Limb (tissue), 2 donors: ENCODE measurements around the gene WASF2.
A peak's percentile ranks its signal among the peaks of the same experiment; 100 is the strongest.

Experiments
- DNase-seq, 2 donors: peaks; one replicate each; pipeline ENCODE4 v3.0.0-alpha.2; 2016; ENCODE audit errors: extremely low spot score in 2 of 2

The WASF2 gene

DNA sequence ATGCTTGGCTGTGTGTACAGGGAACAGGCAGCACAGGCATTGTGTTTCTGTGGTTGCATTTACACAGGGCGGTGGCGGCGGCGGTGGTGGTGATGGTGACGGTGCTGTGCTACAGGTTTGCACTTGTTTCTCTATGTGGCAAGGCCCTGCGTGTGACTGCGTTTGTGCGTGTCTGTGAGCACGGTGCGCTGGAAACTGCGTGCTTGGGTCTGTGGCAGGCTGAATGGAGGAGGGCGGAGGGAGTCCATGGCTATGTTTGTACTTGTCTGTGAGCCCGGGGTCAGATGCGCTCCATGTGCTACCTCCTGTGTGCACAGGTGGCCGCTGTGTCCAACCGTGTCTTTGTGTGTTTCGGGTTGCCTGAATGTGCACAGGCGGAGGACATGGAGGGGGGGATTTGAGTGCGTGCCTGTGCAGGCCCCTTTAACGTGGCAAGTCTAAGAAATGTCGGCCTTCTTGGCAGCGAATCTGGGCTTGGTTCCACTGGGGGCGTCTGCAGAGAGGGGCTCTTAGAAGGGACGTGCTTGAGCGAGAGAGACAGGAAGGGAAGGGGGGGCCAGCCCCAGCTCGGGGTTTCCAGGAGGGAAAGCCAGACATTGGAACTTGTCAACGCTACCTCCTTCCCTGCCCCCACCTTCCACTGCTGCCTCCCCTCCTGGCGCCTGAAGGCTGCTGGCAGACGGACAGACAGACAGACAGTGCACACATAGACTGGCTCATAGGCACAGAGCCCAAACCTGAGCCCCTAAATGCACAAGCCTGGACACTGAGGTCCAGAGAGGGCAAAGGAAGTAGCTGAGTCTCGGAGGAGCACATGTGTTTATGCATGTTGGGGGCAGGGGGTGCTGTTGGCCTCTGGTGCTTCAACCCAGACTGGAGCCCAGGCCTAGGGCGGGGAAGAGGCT is 32.7 kb upstream of the WASF2 start:
- peak; percentile 88 to 91 for DNase-seq

DNA sequence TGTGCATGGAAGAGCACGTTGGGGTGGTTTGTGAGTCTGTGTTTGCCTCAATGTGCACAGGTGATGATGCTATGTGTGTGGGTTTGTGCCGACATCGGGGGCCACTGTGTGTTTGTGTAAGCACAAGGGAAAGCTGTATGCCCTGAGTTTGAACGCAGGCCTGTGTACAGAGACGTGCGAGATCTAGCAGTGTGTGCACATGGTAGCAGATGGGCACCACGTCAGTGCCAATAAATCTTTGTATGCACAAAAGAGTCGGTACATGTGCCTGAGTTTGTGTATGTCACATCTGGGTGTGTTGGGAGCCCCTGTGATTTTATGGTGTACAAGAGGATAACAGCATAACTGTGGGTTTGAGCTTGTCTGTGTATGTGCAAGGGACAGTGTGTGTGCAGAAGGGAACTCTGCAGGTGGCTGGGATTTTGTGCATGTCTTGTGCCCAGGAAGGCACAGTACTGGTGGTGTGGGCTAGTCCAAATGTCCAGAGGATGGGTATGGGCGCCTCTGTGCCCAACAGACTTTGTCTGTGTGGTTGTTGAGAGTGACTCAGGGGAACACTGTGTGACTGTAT is 32.0 kb upstream of the WASF2 start:
- no peak for DNase-seq

DNA sequence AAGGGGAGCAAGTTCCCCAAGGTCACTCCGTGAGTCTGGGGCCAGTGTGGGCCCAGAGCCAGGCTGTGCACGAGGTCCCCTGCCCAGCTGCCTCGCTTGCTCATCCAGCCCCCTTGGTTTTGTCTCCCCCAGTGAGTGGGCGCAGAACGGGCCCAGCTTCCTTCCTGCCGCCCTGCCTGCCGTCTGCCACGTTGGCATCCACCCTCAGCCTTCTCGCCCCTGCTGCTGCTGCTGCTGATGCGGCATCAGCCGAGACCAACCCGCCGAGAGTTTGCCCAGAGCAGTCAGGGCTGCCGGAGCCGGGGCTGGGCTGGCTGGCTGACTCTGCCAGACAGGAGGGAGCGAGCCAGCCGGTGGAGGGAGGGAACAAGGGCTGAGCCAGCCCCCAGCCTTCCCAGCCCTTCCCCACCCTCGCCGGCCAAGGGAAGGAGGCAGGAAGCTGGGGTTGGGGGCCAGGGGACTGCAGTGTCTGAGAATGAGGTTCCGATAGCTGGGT is 31.4 kb upstream of the WASF2 start:
- DNase-seq, result peak in 1 of 2 donors; percentile 20

DNA sequence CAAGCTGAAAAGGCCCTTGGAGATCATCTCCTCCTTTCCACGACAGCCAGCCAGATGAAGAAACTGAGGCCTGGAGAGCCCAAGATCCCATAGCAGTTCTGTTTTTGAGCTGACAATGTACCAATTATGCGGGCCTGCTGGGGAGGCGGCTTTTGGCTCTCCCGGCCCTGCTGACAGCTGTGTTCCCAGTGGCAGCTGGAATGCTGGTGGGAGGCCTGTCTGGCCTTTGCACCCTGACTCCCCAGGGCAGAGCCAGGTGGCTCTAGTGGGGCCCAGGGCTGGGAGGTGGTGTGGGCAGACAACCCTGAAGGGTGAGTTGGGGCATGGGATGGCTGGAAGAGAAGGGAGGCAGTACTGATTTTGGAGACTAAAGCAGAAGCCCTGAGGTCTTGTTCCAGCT is 30.7 kb upstream of the WASF2 start:
- DNase-seq, result no peak

DNA sequence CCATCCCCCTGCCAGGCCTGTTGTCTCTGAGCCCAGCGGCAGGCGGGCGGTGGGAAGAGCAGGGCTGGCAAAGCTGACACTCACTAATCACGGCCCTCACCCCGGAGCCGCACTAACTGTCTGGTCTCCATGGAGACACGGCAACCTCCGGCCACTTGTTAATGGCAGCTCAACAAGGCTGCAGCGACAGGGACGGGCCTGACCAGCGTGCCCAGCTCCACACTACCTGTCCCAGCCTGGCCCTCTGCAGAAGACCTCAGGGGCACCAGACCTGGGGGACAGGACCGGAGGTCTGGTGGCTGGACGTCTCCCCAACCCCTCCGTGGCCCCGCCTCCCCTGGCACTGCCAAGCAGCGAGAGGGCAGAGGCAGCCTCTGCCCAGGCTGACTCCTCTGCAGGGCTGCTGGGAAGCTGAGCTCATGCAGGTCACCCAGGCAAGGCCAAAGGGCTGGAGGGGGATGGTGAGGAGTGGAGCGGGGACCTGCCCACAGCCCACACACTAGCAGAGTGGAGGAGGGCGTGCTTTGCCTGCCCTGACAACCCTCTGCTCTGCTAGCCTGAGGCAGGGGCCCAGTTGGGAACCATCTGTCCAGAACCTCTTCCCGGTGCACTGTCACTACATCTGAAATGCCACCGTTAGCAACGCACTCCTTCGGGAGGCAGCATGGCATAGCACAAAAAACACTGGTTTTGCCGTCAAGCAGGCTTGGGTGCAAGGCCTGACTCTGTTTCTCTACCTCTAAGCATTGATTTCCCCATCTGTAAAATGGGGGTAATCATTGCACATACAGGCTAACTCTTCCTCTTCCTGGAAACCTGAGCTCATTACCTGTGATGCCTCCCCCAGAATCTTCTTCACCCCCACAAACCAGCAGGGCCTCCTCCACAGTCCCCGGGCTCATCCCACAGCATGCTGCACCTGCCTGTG is 29.6 kb upstream of the WASF2 start:
- DNase-seq, result peak in 1 of 2 donors; percentile 65

DNA sequence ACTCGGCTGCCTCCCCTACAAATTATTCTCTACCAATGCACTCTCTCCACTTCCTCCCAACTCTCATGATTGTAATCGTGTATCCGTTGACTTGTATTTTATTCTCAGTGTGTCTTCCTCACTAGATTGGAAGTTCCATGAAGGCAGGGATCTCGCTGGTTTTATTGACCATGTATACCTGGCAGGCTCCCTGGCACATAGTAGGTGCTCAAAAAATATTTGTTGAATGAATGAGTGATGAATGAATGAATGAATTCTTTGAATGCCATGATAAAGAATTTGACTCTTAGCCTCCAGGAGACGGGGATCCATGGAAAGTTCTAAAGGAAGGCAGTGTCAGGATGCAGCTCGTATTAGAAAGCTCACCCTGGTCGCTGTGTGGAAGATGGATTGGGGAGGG is 28.8 kb upstream of the WASF2 start:
- no peak for DNase-seq

DNA sequence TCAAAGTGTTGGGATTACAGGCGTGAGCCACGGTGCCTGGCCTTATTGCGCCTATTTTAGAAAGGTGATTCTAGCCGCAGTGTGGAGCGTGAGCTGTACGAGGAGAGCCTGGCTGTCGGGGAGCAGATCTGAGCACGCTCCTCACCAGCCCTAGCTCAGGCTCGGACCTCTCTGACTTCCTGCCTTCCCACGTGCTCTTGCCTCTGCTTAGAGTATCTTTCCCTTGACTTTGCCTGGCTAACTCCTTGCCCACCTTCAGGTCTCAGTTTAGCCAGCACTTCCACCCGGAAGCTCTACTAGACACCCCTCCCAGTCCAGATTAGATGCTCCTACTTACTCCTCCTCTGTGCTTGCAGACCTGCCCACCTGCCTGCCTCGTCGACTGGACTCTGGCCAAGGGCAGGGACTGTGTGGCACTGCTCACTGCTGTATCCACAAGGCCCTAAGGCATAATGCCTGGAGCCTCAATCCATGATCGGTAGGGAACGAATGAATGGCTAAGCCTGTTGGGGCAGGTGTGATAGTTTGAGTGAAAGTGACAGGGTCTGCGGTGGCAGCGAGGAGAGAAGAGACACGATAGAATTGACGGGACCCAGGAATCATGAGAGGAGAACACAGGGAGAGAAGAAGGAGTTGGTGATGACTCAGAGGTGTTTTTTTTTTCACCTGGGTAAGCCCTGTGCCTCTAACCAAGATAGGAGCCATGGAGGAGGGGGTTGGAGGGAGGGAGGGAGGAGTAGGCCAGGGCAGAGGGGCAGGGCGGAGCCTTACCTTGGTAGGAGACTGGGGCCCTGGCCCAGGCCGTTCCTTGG is 28.1 kb upstream of the WASF2 start:
- no peak for DNase-seq

DNA sequence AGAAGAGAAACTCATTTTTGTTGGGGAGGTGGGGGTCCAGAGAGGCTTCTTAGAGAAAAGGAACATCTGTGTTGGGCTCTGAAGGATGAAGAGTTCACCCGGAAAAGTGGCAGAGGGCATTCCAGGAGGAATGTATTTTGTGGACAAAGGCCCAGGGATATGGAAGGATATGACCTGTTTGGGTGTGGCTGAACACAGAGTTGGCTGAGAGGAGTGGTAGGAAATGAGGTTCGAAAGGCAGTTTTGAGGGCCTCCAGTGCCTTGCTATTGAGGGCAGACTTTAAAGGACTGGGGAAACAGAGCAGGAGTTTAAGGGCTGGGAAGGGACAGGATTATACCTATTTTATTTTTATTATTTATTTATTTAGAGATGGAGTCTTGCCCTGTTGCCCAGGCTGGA is 27.3 kb upstream of the WASF2 start:
- DNase-seq, result no peak

DNA sequence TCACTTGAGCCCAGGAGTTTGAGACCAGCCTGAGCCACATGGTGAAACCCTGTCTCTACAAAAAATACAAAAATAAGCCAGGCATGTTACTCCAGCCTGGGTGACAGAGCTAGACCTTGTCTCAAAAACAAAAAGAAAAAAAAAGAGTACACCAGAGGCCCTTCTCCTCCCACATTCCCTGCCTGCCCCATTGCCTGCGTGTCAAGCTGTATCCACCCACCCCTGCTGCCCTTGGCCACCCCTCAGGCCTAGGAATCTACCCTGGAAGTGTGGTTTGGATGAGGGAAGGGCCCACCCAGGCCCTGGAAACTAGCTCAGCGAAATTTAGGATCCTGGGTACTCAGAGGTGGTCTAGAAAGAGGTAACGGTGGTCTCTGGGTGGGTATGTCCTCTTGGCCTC is 25.7 kb upstream of the WASF2 start:
- no peak for DNase-seq

DNA sequence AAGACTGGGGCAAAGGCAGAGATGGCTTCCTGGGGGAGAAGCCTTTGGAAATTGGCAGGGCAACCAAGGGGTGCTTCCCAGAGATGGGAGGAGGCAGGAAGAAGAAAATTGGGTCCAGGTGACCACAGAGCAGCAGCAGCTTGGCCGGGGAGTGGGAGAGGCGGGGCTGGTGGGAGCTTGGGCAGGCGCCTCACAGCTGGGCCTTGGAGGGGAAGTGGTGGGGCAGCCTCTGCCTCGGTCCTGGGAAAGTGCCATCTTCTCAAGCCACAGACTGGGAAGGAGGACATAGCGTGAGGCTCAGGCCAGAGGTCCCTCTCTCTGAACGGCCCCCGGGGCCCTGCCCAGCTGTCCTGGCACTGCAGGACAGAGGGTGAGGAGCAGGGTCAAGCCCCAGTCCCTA is 24.0 kb upstream of the WASF2 start:
- no peak for DNase-seq

DNA sequence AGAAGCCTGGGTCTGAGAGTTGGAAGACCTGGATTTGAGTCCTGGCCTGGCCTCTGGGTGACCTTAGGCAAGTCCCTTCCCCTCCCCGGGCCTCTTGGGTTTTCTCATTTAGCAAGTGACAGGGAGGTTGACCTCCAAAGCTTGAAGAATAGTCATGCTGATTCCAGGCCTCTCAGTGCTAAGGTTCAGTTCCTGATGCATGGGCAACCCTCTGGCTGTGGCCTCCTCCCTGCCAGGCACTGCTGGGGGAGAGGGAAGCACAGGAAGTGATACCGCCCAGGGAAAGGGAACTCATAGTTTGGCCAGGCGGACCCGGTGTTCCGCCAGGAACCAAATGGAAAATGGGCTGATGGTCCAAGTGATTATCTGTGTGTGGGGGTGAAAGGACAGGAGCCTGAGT is 23.6 kb upstream of the WASF2 start:
- no peak for DNase-seq

DNA sequence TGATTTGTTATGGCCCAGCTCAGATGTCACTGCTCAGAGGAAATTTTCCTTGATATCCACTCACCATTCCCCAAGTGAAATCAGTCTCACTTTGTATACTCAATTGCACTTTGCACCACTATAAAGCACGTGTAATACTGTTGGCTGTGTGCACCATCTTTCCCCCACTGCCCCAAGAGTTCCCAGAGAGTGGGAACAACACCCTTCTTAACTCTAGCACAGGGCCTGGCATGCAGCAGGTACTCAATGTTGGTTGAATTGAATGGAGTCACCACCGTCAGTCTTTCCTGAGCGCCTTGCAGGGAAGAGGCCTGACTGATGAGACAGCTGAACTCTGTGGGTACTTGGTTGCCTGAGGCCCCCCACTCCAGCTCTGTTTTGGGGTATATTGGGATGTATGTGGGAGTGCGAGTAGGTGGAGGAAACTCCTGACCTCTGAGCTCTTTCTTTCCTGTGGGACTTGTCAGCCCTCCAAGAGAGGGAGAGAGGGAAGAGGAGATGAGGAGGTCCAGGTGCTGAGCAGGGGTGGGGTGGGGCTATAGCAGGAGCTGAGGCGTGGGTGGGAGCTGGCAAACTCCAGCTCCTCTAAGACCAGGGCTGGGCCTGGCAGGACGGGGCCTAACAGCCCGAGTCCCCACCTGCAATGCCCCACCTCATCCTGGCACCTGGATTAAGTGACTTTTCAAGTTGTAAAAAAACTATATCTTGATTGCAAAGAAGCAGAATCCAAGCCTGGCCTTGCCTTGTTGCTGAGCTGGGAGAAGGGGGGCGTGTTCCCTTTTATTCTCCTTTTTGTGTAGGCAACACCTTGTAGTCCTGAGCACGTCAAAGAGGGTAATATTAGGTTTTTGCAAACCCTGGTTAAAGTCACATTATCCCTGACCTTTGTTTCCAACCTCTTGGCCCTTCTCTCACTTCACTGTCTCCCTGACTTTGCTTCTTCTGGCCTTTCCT is 19.4 kb upstream of the WASF2 start:
- DNase-seq, result no peak

DNA sequence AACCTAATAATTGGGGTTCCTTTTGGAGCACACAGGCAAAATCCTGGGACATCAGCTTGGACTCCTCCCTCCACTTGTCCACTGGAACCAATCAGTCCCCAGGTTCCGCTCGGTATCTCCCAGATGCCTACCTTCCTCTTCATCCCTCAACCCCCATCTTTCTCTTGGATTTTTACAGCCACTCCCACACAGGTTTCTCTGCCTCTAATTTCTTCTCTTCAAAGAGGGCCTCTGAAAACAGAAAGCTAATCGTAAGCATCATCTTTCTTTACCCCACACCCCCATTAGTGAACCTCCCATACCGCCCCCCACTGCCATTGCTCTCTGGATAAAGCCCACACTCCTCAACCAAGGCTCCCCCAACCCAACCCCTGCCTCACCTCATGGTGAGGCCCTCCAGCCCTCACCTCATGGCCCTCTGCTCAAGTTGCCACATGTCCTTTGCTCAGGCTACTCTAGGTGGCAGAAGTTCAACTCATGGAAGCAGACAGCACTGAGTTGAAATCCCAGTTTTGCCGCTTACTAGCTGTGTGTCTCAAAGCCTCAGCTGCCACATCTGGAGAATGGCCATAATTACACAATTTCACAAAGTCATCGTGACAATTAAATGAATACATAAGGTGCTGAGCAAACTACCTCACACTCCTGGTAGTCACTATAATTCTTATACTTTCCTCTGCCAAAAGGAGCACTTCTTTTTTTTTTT is 18.1 kb upstream of the WASF2 start:
- DNase-seq, result no peak

DNA sequence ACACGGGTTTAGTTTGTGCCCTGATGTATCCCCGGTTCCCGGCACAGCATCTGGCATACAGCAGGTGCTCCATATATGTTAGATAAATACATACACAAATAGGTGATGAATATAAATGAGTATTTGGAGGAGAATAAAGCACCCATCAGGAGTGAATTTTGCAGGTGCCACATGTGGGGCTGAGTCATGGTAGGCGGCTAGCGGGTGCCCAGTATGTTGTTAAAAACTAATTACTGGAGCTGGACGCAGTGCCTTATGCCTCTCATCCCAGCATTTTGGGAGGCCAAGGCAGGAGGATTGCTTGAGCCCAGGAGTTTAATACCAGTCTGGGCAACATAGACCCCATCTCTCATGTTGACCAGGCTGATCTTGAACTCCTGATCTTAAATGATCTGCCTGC is 16.7 kb upstream of the WASF2 start:
- no peak for DNase-seq

DNA sequence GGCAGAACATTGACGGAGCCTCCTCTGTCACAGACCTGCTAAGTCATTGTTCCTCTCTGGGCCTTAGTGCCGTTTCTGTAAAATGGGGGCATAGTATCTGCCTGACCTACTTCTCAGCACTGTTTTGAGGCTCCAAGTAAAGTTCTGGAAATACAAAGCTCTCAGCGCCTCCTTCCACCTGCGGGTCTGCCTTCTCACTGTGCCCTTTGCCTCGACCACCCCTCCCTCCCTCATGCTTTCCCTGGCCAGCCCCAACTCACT is 15.4 kb upstream of the WASF2 start:
- no peak for DNase-seq

DNA sequence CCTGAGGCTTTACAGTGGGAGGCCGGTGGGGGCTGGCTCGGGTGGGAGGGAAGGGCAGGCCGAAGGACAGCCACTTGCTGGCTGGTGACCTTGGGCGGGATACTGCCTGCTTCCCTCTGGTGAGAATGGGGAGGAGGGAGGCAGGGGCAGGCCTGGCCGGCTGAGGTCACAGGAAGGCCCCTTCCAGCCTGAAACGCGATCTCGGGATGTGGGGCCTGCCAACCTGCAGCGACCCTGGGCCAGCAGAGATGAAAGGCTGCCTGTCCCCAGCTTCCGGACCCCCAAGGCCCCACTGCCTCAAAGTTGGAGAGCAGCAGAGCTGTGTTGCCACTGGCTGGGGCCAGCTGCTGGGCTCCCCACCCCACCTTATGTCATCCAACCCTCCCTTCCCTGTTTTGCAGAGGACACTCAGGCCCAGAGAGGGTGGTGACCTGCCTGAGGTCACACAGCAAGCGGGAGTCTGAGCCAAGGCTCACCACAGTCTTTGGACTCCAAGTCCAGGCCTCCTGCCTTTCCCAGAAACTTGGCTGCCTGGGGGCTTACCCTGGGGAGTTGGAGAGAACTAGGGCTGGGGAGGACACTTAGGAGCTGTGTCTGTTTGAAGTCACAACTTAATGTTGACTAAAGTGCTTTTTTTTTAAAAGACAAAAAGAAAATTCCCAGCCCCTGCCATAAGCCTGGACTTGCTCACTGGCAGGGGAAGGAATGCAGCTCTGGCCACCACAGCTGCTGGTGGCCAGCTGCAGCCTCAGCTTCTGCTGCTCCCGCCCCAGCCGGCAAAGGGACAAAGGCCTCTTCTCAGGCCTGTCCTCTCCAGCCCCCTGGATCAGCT is 14.8 kb upstream of the WASF2 start:
- peak; percentile 80 to 90 for DNase-seq

DNA sequence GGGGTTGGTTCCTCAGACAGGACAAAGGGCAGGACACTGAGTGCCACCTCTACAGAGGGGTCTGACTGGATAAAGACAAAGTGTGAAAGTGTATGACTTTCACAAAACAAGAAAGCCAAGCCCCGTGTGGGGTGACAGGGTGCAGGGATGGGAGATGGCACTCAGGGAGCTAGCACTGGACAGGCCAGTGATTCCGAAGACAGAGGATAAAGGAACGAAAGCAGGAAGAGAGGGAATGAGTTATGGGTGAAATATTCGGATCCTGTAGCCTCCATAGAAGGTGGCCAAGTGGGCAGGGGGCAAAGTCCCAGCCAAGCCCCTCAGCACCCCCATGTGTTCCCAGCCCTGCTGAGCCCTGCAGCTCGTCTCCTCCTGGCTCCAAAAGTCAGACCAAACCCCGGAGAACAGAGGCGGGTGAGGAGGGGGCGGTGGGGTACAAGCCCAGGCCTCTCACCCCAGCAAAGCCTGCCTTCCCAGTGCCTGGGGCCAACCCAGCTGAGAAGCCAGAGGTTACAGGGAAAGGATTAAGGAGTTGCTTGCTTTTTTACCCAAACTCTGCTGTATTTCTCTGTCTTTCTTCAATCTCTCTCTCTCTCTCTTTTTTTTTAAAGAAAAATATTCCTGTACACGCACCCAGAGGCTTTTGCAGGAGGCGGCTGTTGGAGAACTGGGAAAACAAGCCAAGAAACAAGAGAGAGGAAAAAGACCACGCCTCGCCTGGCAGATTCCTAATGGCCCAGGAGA is 14.0 kb upstream of the WASF2 start:
- no peak for DNase-seq

DNA sequence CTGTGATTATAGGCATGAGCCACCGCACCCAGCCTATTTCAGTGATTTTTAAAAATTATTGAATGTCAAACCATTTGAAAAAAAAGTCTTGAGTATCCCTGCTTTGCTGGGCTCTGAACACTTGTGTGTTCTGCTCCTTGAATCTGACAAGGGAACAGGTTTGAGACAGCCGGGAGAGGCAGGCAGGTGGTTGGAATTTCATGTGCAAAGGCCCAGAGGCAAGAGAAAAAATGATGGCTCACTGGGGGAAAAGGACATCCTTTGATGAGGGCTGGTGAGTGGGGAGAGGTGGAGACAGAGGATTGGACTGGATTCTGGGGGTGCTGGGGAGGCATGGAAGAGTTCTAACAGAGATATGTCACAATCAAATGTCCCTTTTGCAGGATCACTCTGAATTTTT is 13.1 kb upstream of the WASF2 start:
- DNase-seq, result no peak
